ENCODE measurements around the gene HIPK2.
"Not testable (repeated sequence)": the region's sequence is repeated elsewhere in the genome, so short reads cannot be mapped to it uniquely, and the experiment has no call there.

HIPK2 gene

DNA sequence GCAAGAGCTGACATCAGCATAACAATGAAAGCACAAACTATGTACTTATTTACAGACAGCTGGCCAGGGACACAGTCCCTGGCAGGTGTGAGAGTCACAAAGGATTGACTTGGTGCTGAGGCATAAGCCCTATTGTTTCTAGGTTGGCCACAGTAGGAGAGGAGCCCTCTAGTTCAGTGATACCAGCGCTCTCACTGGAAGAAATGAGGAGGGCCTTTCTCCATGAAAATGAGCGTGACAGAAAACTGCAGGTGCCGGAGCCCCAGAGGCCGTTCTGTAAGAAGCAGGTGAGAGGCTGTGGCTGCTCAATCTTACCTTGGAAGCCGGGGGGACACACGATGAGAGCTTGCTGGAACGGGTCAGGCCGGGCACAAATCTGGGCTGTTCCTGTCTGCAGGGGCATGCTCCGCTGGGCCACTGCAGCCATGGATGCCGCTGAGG, 163.8 kb downstream of the HIPK2 start:
- DNase-seq, result no peak

DNA sequence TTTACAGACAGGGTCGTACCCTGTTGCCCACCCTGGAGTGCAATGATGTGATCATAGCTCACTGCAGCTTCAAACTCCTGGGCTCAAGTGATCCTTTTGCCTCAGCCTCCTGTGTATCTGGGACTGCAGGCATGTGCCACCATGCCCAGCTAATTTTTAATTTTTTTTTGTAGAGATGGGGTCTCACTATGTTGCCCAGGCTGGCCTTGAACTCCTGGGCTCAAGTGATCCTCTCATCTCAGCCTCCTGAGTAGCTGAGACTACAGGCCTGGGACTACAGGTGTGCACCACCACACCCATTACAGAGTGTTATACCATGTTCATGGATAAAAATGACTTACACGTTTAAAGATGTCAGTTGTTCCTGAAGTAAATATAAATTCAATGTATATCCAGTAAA, 166.2 kb downstream of the HIPK2 start:
- not testable (repeated sequence) for DNase-seq

- DNase-seq, result no peak
Measured at GRCh38 chr7:139610595-139610994, 167.2 kb downstream of the HIPK2 start.

DNA sequence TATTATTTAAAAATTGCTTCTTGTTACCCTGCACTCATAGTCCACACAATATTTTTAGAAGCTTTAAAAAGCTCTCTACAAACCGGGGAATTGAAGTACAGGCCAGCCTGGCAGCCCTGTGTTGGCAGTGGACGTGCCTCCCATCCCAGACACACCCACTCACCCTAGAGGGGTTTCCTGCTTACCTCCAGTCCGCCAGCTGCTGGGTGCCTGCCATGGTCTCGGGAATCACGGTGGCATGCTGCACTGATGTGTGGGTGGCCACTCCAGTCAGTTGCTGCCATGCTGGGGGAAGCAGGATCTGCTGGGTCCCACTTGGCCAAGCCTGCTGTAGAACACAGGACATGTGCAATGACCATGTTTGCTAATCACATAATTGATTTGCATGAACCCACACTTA, 173.9 kb downstream of the HIPK2 start:
- no peak for DNase-seq

GRCh38 chr7:139603282-139603681, 174.5 kb downstream of the HIPK2 start:
- no peak for DNase-seq

DNA sequence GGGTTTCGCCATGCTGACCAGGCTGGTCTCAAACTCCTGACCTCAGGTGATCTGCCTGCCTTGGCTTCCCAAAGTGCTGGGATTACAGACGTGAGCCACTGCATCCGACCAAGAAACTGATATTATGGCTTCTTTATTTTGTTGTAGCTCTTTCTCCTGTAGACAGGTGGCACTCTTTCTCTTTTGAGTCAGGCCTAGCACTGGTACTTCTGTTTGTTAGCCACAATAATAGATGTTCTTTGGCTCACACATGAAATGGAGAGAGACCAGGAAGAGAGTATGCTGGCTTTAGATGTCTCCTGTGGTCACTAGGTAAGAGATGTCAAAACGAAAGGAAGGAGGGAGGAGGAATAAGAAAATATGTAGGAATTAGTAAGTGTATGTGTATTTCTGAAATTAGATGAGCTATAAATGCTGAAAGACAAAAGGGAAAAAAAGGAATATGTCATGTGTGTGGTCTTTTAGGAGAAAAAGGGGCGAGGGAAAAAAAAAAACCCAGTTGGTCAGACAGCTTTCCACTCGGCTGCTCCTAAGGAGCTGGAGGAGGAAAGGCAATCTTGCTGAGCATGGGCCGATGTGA, 175.6 kb downstream of the HIPK2 start:
- peak in 1 of 2 experiments; percentile 39 for DNase-seq

DNA sequence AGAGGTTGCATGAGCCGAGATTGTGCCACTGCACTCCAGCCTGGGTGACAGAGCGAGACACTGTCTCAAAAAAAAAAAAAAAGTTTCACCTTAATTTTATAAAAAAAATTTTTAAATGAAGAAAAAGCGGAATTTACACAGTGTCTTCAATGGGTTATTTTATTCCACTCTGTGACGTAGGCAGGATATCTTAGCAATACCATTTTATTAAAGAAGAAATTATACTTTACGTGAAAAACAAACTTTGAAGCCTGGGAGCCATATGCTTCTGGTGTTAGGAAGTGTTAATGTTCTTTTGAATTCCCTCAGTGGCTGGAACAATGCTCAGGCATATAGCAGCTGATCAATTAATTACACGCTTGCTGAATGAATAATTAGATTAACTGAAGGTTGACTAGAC, 176.6 kb downstream of the HIPK2 start:
- no peak for DNase-seq

GRCh38 chr7:139600306-139600705, 177.5 kb downstream of the HIPK2 start:
- DNase-seq, result no peak

DNA sequence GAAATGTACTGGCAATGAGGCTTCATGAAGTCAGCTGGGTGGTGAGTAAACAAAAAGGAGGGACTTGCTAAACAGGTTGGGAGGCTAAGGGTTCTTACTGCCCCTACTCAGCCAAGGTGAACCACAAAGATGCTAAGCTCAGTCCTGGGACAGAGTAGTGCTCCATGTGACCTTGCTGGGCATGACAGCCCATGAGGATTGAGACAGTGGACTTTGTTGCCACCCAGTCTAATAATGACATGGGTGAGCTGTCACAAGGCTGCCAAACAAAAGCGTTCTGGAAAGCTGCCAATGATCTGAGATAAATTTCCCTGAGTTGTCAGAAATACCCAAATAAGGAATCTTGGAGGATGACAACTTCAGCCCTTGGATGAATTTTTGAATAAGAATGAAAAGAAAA, 179.2 kb downstream of the HIPK2 start:
- DNase-seq, result no peak

DNA sequence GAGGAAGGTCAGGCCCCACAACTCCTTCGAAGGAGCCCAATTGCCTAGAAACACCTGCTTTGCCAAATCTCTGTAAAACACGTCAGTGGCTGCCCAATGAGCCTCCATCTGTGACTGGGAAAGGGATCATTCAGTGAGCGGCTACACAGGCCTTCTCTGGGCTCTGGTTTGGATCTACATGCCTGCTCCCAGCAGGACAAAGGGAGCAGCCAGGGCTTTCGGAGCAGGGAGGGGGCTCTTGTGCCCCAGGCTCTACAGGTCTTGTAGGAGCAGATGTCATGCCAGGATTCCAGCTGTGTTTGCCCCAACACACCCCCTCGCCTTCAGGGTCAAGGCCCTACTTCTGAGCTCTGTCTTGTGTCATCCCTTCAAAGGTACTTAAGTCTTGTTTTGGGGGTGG, 180.8 kb downstream of the HIPK2 start:
- no peak for DNase-seq

DNA sequence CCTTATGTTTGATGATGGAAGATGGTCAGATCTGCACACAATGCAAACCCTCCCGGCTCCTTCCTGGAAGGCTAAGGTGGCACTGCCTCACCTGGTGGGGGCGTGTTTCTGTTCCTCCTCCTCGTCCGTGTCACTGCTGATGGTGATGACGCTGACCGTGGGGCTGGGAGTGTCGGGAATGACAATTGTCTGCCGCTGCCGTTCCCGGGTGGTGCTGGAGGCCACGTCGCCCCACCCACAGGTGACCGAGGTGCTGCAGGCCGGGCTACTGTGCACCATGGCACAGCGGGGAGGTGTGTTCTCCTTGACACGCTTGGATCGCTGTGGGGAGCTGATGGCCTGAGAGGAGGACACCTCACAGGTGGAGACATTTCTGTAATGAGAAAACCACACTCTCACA, 181.2 kb downstream of the HIPK2 start:
- no peak for DNase-seq

GRCh38 chr7:139595806-139596205, 182.0 kb downstream of the HIPK2 start:
- DNase-seq, result no peak

DNA sequence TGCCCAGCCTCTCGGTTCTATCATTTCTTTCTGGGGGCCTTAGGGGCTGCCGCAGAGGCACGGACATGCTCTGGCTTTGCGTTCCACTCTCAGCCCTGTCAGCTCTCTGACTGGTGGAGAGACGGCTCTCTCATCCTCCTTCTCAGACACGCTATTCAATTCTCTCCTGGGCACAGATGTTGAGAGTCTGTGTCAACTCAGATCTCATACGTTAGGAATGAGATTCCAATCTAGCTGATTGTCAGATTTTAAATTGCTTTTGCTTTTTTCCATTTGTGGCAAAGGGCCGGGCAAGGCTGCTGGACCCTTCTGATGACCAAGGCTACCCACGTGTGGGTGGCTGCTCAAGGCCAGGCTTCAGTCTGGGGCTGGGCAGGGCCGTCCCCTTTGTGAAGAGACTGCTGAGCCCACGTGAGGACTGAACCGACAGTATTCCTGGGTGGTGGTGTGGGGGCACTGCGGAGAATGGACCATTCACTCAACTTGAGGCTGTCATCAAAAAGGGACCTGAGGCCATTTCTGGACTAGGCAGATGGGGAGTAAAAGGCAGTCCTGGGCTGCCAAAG, 182.8 kb downstream of the HIPK2 start:
- no peak for DNase-seq

DNA sequence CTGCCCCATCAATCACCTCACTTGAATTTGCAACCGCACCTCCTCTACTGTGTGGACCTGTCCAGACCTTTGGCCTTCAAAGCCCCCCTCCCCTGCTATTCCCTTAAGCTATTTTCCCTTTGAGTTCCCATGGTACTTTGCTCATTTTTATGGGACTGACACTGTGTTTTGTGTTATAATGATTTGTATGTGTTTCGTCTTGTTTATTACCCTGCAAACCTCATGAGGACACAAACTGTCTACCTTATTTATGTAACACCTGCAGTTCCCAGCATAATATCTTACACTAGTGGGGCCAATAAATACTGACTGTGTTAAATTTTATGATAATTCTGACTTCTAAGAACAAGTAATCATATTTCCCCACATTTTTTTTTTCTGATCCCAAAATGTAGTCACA, 183.7 kb downstream of the HIPK2 start:
- DNase-seq, result no peak

- DNase-seq, result no peak
Measured at GRCh38 chr7:139592801-139593461, 184.9 kb downstream of the HIPK2 start.

- no peak for DNase-seq
Measured at GRCh38 chr7:139591550-139592195, 186.1 kb downstream of the HIPK2 start.

DNA sequence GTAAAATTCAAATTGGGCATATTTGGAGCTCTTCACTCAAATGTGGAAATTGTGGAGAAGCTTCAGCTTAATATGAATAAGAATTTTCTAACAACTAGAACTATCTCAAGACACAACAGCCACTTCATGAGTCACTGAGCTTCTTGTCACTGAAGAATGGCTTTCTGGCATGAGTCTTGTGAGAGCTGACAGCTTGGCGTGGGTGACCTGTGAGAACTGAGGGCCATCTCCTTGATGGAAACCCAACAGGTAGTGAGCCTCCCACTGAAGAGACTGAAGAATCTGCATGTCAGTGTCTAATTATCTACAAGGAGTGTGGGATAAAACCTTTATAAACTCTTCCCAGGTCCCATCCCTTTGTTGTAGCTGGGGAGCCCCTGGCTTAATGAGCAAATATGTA, 188.3 kb downstream of the HIPK2 start:
- DNase-seq, result no peak

GRCh38 chr7:139588632-139589031, 189.2 kb downstream of the HIPK2 start:
- no peak for DNase-seq

GRCh38 chr7:139587535-139587934, 190.3 kb downstream of the HIPK2 start:
- no peak for DNase-seq

- no peak for DNase-seq
Measured at GRCh38 chr7:139586286-139586685, 191.5 kb downstream of the HIPK2 start.

DNA sequence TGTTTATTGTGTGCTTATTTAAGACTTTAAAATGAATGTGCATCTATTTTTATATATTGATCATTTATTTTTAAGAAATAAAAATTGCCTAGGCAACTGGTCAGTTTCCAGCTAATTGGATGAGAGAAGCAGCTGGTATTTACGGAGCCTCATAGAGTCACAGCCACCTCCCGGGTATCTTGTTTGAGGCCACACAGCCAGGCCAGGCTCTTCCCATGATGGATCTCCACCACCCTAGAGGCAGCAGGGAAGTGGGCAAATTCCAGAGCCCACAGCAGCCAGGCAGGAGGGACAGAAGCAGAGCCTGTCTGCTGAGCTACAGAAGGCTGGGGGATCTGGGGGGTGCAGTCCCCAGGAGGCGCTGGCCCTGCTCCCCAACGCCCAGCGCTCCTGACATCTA, 192.8 kb downstream of the HIPK2 start:
- DNase-seq, result no peak

DNA sequence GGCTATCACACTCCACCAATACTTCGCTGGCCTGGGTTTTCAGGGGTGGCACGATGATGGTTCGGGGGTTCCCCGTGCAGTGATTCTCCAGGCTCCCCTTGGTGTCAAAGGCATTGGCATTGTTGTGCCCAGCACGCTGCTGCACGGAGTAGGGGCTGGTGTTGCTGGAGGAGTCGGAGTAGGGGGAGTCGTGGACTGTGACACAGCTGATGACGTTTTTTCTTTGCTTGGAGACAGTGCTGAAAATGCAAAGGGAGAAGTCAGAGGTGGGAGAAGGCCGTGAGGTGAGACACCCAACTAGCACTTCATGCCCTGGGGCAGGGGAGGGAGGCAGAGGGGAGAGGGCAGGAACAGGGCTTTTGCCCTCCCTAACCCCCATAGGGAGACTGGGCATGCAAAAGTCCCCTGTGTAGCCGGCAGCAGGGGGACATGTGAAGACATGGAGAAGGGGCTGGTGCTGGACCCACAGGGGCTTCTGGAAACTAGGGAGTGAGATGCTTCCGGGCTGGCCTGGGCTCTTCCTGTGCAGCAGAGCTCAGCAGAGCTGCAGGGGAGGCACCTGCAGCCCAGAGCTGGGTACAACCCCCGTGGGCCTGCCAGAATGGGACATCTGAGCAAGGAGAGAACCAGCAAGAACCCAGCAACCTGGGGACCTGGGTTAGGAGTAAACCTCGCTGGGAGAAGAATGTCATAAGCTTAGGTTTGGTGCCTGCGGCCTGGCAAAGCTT, 193.8 kb downstream of the HIPK2 start:
- DNase-seq, result no peak

- DNase-seq, result no peak
Measured at GRCh38 chr7:139582671-139583155, 195.1 kb downstream of the HIPK2 start.

Measured in SW 1271 (cell line).